GM12872 (cell line): ENCODE data around the gene CX3CR1.

ENCODE experiments used
- TF ChIP-seq, protein P1 (sequence below): IDR thresholded peaks from 3 replicates; pipeline ENCODE4 v1.5.1; 2011; ENCODE audit warnings: low read depth, mild to moderate bottlenecking, low read length, moderate library complexity; ENCODE audit not compliant: insufficient read depth

CX3CR1 gene

DNA sequence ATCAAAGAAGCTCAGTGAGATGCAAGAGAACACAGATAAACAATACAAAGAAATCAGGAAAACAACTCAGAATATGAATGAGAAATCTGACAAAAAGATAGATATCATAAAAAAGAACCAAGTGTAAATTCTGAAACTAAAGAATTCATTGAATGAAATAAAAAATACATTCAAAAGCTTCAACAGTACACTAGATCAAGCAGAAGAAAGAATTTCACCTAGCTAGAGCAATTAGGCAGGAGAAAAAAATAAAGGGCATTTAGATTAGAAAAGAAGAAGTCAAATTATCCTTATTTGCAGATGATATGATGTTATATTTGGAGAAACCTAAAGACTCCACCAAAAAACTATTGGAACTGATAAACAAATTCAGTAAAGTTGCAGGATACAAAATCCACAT lies 19.4 kb upstream of the CX3CR1 start:
- TF ChIP-seq, protein P1, sequence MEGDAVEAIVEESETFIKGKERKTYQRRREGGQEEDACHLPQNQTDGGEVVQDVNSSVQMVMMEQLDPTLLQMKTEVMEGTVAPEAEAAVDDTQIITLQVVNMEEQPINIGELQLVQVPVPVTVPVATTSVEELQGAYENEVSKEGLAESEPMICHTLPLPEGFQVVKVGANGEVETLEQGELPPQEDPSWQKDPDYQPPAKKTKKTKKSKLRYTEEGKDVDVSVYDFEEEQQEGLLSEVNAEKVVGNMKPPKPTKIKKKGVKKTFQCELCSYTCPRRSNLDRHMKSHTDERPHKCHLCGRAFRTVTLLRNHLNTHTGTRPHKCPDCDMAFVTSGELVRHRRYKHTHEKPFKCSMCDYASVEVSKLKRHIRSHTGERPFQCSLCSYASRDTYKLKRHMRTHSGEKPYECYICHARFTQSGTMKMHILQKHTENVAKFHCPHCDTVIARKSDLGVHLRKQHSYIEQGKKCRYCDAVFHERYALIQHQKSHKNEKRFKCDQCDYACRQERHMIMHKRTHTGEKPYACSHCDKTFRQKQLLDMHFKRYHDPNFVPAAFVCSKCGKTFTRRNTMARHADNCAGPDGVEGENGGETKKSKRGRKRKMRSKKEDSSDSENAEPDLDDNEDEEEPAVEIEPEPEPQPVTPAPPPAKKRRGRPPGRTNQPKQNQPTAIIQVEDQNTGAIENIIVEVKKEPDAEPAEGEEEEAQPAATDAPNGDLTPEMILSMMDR = no peak

DNA sequence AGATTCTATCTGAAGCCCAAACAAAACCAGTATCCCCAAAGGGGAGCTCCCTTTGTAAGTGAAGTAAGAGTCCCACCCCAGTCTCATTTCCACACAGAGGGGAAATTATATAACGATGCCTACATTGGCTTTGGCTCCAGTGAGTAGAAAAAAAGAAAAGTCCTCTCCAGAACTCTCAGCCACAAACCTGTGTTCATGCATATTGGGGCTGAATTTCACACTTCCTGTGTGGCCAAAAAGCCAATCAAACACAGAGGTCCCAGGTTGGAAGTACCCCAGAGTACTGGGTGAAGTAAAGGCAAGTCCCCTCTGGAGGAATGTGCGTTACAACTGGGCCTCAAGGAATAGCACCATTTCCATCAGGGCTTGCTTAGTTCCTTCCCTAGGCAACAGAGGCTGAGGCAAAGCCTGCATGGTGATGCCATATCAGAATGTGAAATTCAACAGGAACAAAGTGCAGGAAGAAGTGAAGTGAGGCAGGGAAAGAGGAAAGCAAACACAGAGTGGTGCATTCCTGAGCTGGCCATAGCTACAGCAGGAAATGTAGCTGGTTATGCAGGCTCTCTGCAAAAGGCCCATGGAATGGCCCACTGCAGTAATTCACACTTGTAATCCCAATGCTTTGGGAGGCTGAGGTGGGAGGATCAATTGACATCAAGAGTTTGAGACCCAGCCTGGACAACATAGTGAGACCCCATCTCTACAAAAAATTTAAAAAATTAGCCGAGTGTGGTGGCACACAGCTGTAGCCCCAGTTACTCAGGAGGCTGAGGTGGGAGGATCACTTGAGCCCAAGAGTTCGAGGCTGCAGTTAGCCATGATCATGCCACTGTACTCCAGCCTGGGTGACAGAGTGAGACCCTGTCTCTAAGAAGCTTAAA lies 16.6 kb upstream of the CX3CR1 start:
- TF ChIP-seq, protein P1 = no peak

DNA sequence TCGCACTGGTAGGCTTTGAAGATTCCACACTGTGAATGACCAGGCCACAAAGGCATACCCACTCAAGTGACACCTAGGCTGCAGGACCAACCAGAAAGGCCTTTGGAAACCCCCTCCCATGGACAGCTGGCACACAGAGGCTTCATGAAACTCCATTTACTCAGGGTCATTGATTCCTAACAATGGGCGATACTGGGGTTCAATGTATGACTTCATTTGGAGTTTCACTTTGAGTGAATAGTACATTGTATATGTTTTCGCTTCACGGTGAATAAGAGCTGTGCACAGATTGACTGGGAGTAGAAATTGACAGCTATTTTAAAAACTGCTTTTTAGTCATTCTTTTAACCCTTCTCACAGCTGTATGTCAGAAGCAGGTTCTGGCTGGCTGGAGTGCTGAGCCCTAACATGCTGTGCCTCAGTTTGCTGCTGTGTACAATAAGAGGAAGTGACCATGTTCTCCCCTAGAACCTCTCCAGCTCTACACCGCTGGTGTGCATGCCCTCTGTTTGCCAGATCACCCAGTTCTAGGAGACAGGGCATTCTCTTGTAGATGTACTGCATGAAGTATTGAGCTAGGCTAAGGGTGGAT lies 15.4 kb upstream of the CX3CR1 start:
- TF ChIP-seq, protein P1 = no peak

DNA sequence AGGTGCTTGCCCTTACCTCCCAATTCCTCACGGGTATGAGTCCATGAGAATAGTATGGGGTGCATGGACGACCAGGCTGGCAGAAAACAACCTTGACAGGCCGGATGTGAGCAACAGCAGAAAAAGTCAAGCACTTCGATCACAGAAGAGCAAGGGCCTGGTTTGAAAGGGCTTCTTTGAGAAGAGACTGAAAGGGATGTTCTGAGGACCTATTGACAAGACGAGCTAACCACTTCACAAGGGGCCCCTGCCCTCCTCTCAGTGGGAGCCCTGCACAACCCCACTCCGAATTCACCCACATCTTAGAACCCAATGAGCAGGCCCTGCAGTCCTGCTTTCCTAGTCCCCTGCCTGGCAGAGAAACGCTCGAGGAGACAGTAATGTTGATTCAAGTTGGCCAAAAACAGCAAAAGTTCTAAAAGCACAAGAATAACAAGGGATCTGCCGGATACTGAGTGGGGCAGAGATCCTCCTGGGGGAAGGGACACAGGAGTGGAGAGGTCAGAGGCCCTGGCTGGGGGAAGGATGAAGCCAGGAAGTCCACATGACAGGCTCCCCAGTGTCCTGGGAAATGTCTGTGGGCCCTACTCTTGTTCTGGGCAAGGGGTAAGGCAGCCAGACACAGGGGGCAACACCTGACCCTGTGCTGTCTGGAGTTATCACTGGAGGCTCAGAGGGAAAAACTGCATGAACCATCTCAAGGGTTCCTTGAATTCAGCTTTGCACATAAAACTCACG lies 14.8 kb upstream of the CX3CR1 start:
- TF ChIP-seq, protein P1 = no peak

DNA sequence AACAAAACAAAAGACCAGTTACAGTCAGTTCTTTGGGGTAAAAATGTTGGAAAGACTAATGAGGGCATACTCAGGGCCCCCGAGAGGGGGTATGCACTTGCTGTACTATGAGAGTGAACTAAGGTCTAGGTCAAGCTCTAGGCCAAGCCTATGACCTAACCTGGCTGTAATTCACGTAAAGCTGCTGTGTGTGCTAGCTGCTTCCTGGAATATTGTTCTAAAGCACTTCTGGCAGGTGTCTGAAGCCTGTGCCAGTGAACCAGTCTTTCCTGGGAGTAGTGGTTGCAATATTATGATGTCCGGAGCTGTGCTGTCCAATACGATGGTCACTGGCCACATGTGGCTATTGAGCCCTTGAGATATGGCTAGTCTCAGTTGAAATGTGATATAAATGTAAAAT lies 13.1 kb upstream of the CX3CR1 start:
- TF ChIP-seq, protein P1 = no peak

DNA sequence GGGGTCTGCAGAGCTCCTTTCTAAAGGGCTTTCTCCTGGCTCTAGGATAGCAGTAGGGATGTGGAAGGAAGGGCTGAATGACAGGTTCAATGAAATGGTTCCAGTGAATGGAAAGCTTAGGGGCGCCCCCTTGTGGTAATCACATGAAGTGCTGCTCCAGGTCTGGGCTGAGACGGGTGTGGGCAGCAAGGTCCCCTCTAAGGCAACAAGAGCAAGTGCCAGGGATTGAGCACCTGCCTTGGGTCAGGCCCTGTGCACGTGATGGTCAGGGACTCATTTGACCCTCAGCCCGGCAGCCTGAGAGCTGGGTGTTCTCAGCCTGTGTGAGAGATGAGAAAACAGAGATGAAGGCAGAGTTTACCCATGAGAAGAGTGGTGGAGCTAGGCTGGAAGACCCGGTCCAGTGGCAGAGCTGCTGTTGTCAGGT lies 12.1 kb upstream of the CX3CR1 start:
- TF ChIP-seq, protein P1 = peak; percentile 96

DNA sequence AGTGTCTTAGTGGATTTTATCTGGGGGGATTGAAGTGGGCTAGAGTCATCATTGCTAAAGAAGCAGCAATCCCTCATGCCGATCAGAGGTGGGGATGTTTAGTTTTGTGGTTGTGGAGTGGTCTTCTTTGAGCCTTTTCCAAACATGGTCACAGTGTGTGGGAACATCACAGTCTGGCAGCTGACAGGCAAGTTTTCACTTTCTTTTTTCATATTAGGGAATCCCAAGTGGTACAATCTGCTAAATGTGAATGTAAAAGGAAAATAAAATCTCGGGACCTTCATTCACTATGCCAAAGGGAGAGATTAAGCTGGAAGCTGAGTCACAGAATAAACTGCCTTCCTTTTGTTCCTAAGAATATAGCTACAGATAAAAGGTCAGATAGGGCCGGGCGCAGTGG lies 10.4 kb upstream of the CX3CR1 start:
- TF ChIP-seq, protein P1 = no peak
